ENCODE data around the gene TLE7. TPM values are rescaled to one million over a fixed set of nuclear protein-coding genes. Genes with fewer than 3 reads are reported as not detected.
A peak's percentile ranks its signal among the peaks of the same experiment; 100 is the strongest.

TLE7 gene
- total RNA-seq, 2 donors from 2014 or later: 3.9 TPM; not detected in 1

DNA sequence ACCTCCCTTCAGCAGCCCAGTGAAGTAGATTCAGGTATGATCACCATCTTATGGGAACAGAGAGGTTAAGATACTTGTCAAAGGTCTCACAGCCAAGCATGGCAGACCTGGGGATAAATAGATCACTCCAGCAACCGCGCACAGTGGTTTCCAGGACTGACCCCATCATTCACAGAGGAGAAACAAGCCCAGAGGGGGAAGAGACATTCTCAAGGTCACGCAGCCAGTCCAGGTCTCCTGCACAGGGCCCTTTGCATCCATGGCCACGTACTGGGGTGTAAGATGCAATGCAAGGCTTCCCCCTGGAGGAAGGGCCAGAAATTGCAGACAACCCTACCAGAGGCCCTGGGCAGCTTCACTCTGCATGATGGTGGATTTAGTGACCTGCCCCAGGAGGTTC lies 19.9 kb downstream of the TLE7 start:
- Histone ChIP-seq H3K27ac (no peak overlapping the region), H3K9me3 (no peaks in the 10 kb centered on the region), H3K27me3 (replicated peaks; ENCODE audit: insufficient read depth) (no peaks in the 10 kb centered on the region), H3K4me3 (no peak overlapping the region), H3K4me1 (replicated peaks) (no peaks in the 10 kb centered on the region), H3K36me3 (no peaks in the 10 kb centered on the region)
- no peak for DNase-seq (ENCODE audit: low spot score)
- intact Hi-C loops (cut with DNase I): no loop called here
- TF ChIP-seq POLR2A (IDR thresholded peaks at IDR 0.05) (no peak), POLR2AphosphoS5 (IDR thresholded peaks at IDR 0.05) (no peak)
- TF ChIP-seq, protein P1, sequence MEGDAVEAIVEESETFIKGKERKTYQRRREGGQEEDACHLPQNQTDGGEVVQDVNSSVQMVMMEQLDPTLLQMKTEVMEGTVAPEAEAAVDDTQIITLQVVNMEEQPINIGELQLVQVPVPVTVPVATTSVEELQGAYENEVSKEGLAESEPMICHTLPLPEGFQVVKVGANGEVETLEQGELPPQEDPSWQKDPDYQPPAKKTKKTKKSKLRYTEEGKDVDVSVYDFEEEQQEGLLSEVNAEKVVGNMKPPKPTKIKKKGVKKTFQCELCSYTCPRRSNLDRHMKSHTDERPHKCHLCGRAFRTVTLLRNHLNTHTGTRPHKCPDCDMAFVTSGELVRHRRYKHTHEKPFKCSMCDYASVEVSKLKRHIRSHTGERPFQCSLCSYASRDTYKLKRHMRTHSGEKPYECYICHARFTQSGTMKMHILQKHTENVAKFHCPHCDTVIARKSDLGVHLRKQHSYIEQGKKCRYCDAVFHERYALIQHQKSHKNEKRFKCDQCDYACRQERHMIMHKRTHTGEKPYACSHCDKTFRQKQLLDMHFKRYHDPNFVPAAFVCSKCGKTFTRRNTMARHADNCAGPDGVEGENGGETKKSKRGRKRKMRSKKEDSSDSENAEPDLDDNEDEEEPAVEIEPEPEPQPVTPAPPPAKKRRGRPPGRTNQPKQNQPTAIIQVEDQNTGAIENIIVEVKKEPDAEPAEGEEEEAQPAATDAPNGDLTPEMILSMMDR (IDR thresholded peaks at IDR 0.05): no peak
- 65% methylated on average over 4 of the region's 4 CpGs for WGBS

DNA sequence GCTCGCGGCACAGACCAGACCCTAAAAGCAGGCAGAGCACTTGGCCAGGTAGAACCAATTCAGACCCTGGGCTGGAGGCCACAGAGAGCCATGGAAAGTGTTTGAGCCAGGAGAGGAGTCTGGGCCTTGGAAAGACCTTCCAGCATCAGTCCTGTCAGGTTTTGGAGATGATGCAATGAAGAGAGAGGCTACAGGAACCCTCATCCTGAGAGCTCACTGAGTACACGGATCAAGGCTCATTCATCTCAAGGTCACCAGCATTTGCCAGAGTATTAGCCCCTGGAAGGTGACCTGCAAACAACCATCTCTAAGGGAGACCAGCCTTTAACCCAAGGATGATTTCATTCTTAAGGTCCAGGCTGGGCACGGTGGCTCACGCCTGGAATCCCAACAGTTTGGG lies 27.8 kb downstream of the TLE7 start:
- WGBS: 91% methylated on average over 5 of the region's 5 CpGs
- Histone ChIP-seq H3K27me3 (replicated peaks; ENCODE audit: insufficient read depth) (peaks cover 2% of the 10 kb centered on the region), H3K27ac (no peak overlapping the region), H3K4me3 (no peak overlapping the region), H3K4me1 (replicated peaks) (no peaks in the 10 kb centered on the region), H3K36me3 (no peaks in the 10 kb centered on the region), H3K9me3 (no peaks in the 10 kb centered on the region)
- DNase-seq (ENCODE audit: low spot score): no peak
- intact Hi-C loops (cut with DNase I): no loop called here
- TF ChIP-seq POLR2A (IDR thresholded peaks at IDR 0.05) (no peak), POLR2AphosphoS5 (IDR thresholded peaks at IDR 0.05) (no peak)
- TF ChIP-seq, protein P1 (IDR thresholded peaks at IDR 0.05): no peak

DNA sequence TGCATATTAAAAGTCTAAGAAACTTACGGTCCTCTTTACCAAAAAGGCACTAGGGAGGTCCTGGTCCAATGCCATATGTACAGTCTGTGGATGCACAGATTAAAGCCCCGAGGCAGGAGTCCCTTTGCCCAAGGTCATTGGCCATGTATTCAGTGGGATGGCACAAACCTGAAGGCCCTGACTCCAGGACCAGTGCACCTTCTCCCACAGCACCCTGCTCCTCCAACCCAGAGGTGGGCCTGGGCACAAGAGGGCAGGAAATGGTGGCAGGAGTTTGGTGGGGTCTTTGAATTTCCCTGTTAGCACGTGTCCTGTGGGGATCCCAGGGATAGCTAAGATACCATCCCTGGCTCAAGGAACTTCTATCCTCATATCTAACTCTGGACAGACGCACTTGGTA lies 28.5 kb downstream of the TLE7 start:
- TF ChIP-seq, protein P1 (IDR thresholded peaks at IDR 0.05): no peak
- TF ChIP-seq POLR2AphosphoS5 (IDR thresholded peaks at IDR 0.05): no peak
- no peak for TF ChIP-seq POLR2A (IDR thresholded peaks at IDR 0.05)
- WGBS: 77% methylated on average over 4 of the region's 4 CpGs
- H3K27ac ChIP-seq: no peak overlapping the region

DNA sequence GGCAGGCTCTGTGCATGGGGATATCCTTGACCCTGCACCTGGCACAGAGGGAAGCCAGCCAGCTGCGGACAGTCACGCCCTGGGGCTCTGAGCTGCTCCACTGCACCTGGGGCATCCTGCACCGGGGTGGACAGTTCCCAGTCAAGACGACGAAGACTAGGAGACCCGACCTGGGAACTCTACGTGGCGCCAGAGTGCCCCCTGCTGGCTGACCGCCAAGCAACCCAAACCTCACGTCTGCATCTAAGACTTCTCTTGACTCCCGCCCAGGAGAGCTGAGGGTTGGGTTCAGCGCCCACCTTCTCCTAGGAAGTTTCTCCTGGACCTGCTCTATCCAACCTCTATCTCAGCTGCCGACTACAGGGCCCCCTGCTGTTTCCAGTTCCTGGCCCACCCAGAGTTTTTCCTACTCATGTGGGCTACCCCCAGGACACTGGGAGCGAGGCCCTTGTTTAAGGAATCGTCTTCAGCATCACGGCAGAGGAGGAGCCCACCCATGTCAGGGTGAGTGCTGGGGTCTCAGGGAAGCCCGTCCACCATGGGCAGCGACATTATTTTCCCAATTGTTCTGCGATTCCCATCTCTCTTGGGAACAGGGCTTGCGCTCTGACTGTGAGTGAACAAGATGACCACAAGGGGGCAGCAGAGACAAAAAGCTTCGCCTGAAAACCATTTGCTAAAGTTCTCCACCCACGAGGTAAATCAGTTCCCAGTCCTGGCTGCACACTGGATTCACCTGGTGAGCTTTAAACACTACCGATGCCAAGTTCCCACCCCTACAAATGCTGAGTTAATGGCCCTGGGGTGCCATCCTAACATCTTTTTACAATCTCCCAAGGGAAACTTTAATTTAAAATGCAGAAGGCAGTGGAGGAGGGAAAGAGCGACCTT lies 29.3 kb downstream of the TLE7 start:
- peak; percentile 6 for TF ChIP-seq POLR2AphosphoS5 (IDR thresholded peaks at IDR 0.05)
- TF ChIP-seq POLR2A (IDR thresholded peaks at IDR 0.05): no peak
- TF ChIP-seq, protein P1 (IDR thresholded peaks at IDR 0.05): peak; percentile 67 to 90 (median 80)
- intact Hi-C loops (cut with DNase I): loop anchor here (1.0 kb wide), 1 partner anchor 87 kb away; no protein-coding TSS in a partner anchor
- Histone ChIP-seq H3K27ac (no peak overlapping the region), H3K36me3 (no peaks in the 10 kb centered on the region), H3K4me1 (replicated peaks) (no peaks in the 10 kb centered on the region), H3K27me3 (replicated peaks; ENCODE audit: insufficient read depth) (peaks cover 2% of the 10 kb centered on the region), H3K9me3 (no peaks in the 10 kb centered on the region), H3K4me3 (no peak overlapping the region)
- peak; percentile 72 for DNase-seq (ENCODE audit: low spot score)
- WGBS: 8% methylated on average over 24 of the region's 24 CpGs

More for the DNA sequence above, 28.5 kb downstream of the TLE7 start:
- Histone ChIP-seq H3K27me3 (replicated peaks; ENCODE audit: insufficient read depth) (peaks cover 2% of the 10 kb centered on the region), H3K4me1 (replicated peaks) (no peaks in the 10 kb centered on the region), H3K4me3 (no peak overlapping the region), H3K9me3 (no peaks in the 10 kb centered on the region), H3K36me3 (no peaks in the 10 kb centered on the region)
- intact Hi-C loops (cut with DNase I): no loop called here
- no peak for DNase-seq (ENCODE audit: low spot score)

DNA sequence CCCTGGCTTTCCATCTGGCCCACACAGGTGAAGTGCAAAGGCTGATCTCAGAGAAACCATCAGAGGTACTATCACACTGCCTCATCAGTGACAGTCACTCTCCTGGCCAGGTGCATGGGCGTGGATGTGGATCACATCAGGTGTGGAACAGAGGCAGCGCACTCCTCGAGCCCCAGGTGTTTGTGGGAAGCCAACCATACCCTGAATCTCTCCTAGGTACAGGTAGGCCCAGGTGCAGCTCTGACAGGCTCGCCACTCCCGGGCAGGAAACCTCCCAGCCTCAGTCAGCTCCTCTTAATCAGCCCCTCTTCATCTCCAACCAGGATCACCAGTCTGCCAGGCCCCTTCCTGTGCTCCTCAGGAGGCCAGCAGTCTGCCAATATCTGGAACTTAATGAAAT lies 31.7 kb downstream of the TLE7 start:
- no peak for DNase-seq (ENCODE audit: low spot score)
- H3K4me1 ChIP-seq (replicated peaks): no peaks in the 10 kb centered on the region
- 79% methylated on average over 5 of the region's 5 CpGs for WGBS
- TF ChIP-seq, protein P1 (IDR thresholded peaks at IDR 0.05): no peak
- TF ChIP-seq POLR2A (IDR thresholded peaks at IDR 0.05): no peak
- TF ChIP-seq POLR2AphosphoS5 (IDR thresholded peaks at IDR 0.05): no peak
- H3K9me3 ChIP-seq: no peaks in the 10 kb centered on the region
- no peak overlapping the region for H3K4me3 ChIP-seq
- H3K36me3 ChIP-seq: no peaks in the 10 kb centered on the region
- peaks cover 2% of the 10 kb centered on the region for H3K27me3 ChIP-seq (replicated peaks; ENCODE audit: insufficient read depth)
- intact Hi-C loops (cut with DNase I): no loop called here
- no peak overlapping the region for H3K27ac ChIP-seq
